Measurements from ENCODE around the gene PDE6A. TPM values are rescaled to one million over a fixed set of nuclear protein-coding genes. Genes with fewer than 3 reads are reported as not detected.

The PDE6A gene
- total and polyA plus RNA-seq, 2 of the 8 experiments (the other 6 are each of a cell fraction or from before 2014, with no cell fraction given), result not detected

GRCh38 chr5:149886060-149886459 is 58.5 kb downstream of the PDE6A start:
- Histone ChIP-seq H4K20me1 (replicated peaks in 1 of 2; ENCODE audit: control insufficient read depth in 1 of 2, insufficient read depth in 2 of 2, low read length in 2 of 2) (no peaks in the 10 kb centered on the region), H2BK15ac (ENCODE audit: low read length) (no peak overlapping the region), H3K27ac (ENCODE audit: low read depth, low read length) (no peak overlapping the region), H3K36me3 (ENCODE audit: control insufficient read depth in 2 of 4, insufficient read depth in 4 of 4, low read length in 3 of 4) (no peaks in the 10 kb centered on the region), H2AK5ac (ENCODE audit: low read depth, low read length) (no peak overlapping the region), H2BK20ac (ENCODE audit: low read length) (no peak overlapping the region), H4K91ac (replicated peaks; ENCODE audit: insufficient read length, low read length) (no peak overlapping the region), H4K5ac (ENCODE audit: insufficient read length, low read depth, low read length) (no peak overlapping the region), H3K4me3 (ENCODE audit: extremely low read depth in 1 of 4, insufficient read depth in 2 of 4, low read depth in 3 of 4, low read length in 4 of 4) (no peak overlapping the region), H3K23me2 (ENCODE audit: low read depth, low read length) (no peaks in the 10 kb centered on the region), H3K56ac (replicated peaks; ENCODE audit: insufficient read length, low read depth, low read length) (no peak overlapping the region), H2BK5ac (ENCODE audit: low read depth, low read length) (no peak overlapping the region), H2AFZ (ENCODE audit: low read length) (no peak overlapping the region), H3K18ac (ENCODE audit: extremely low read depth, low read length) (no peak overlapping the region), H2BK120ac (replicated peaks; ENCODE audit: low read depth, low read length) (no peak overlapping the region), H3K14ac (ENCODE audit: insufficient read length) (no peak overlapping the region), H3K9me3 (ENCODE audit: insufficient read depth in 2 of 2, low read depth in 1 of 2, low read length in 1 of 2) (no peaks in the 10 kb centered on the region), H3K79me2 (ENCODE audit: control insufficient read depth in 1 of 2, insufficient read depth in 2 of 2, low read length in 2 of 2) (no peaks in the 10 kb centered on the region), H3K23ac (ENCODE audit: insufficient read length) (no peak overlapping the region), H4K8ac (ENCODE audit: extremely low read depth, insufficient read depth, low read length) (0 out of 2 replicates have a peak overlapping the region, but pooled peaks have one; percentile 35), H3K4ac (replicated peaks; ENCODE audit: insufficient read length, low read depth, low read length) (no peak overlapping the region), H3K27me3 (replicated peaks in 1 of 4; ENCODE audit: control insufficient read depth in 3 of 4, extremely low read depth in 1 of 4, insufficient read depth in 3 of 4, low read length in 3 of 4) (no peaks in the 10 kb centered on the region), H3K4me2 (ENCODE audit: insufficient read depth in 1 of 2, low read depth in 2 of 2, low read length in 2 of 2) (no peak overlapping the region), H3K79me1 (ENCODE audit: low read depth, low read length) (no peaks in the 10 kb centered on the region), H3K9ac (replicated peaks in 1 of 4; ENCODE audit: extremely low read depth in 1 of 4, low read depth in 3 of 4, low read length in 3 of 4) (no peak overlapping the region), H3K4me1 (replicated peaks in 1 of 4; ENCODE audit: control insufficient read depth in 3 of 4, insufficient read depth in 4 of 4, low read length in 3 of 4) (no peaks in the 10 kb centered on the region), H2BK12ac (ENCODE audit: low read depth, low read length) (no peak overlapping the region)
- ChIA-PET POLR2A (ENCODE audit: partially characterized antibody) (no interaction called here), CTCF (ENCODE audit: partially characterized antibody) (interaction anchor here (1.0 to 1.8 kb wide), 5 partner anchors 16 to 173 kb away, joined by 3 to 5 read pairs (median 4); no protein-coding TSS in a partner anchor)
- FAIRE-seq, result no peak
- 94% methylated on average over 7 of the region's 7 CpGs; no CpG with 5 or more reads in 1 of the 2 experiments for WGBS, 2 experiments (ENCODE audit: extremely low coverage in 1 of 2, insufficient coverage in 1 of 2, insufficient read length in 1 of 2, insufficient replicate concordance in 2 of 2, low coverage in 1 of 2, low lambda C conversion rate in 2 of 2, missing lambda C conversion rate in 1 of 2)
- DNase-seq (ENCODE audit: low read depth in 1 of 2, low spot score in 2 of 2), result no peak
- TF ChIP-seq KDM4A (IDR thresholded peaks at IDR 0.05; ENCODE audit: low read depth, low read length, severe bottlenecking) (no peak), EZH2 (IDR thresholded peaks at IDR 0.05; ENCODE audit: low read depth, low read length, severe bottlenecking) (no peak), SIN3A (conservative IDR thresholded peaks at IDR 0.05 in 1 of 2, IDR thresholded peaks at IDR 0.05 in 1 of 2; ENCODE audit: low read depth in 1 of 2, low read length in 2 of 2) (no peak), SIX5 (IDR thresholded peaks at IDR 0.05; ENCODE audit: low read depth, low read length) (no peak), RXRA (IDR thresholded peaks at IDR 0.05; ENCODE audit: insufficient read depth, low read depth, low read length) (no peak), MAFK (IDR thresholded peaks at IDR 0.05; ENCODE audit: low read depth, low read length) (no peak), KDM1A (IDR thresholded peaks at IDR 0.05; ENCODE audit: borderline replicate concordance, low read length) (no peak), POLR2AphosphoS5 (IDR thresholded peaks at IDR 0.05; ENCODE audit: low read depth, low read length) (no peak), RFX5 (IDR thresholded peaks at IDR 0.05; ENCODE audit: borderline replicate concordance, low read depth, low read length) (no peak), GTF2F1 (IDR thresholded peaks at IDR 0.05; ENCODE audit: borderline replicate concordance, low read depth, low read length) (no peak), HDAC2 (IDR thresholded peaks at IDR 0.05; ENCODE audit: borderline replicate concordance in 1 of 2, low read depth in 2 of 2, low read length in 2 of 2) (no peak)
- TF ChIP-seq, protein P1, sequence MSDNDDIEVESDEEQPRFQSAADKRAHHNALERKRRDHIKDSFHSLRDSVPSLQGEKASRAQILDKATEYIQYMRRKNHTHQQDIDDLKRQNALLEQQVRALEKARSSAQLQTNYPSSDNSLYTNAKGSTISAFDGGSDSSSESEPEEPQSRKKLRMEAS (IDR thresholded peaks at IDR 0.05), result no peak
- TF ChIP-seq, protein P2, sequence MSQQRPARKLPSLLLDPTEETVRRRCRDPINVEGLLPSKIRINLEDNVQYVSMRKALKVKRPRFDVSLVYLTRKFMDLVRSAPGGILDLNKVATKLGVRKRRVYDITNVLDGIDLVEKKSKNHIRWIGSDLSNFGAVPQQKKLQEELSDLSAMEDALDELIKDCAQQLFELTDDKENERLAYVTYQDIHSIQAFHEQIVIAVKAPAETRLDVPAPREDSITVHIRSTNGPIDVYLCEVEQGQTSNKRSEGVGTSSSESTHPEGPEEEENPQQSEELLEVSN (IDR thresholded peaks at IDR 0.05), result no peak
